ENCODE results near the gene KRTAP5-1. TPM values are rescaled to one million over a fixed set of nuclear protein-coding genes. Genes with fewer than 3 reads are reported as not detected.

The KRTAP5-1 gene
- total and polyA plus RNA-seq, 12 donors: 0.10 TPM; not detected in 11

DNA sequence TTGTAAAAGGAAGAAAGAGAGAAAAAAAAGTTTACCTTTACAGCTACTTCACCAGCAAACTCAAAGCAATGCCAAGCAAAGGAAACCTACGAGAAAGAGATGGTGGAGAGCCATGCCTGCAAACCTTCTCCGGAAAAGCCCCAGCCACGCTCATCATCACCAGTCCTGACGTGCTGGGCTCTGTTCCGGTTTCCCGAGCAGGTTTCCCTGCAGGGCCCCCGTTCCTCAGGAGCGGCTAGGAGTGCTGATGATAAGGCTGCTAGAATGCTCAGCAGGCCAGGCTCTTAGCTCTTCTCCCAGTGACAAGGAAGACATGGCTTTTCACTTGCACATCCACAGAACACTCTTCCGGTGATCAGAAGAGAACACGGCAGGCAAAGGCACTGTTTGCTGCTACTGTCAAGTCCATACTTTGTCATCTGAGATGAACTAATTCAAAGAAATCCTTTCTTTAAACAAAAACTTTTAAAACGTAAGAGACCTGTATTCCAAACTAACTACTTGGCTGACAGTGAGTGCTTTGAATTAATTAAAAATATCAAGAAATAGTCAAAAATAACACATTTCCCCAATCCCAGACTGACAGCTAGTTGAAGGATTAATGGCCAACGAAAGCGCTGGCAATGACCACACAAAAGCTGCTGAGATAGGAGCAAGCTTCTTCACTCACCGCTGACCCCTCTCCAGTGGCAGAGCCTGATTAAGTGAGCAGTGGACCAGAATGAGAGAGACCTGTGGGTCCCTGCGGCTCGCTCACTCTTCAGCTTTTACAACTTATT is 48.8 kb downstream of the KRTAP5-1 start:
- no peak for DNase-seq
- Histone ChIP-seq H3K27me3 (no peaks in the 10 kb centered on the region), H3K4me1 (replicated peaks in 1 of 2) (peaks cover 12 to 39% of the 10 kb centered on the region in 2 donors), H3K36me3 (replicated peaks in 1 of 2) (no peaks in the 10 kb centered on the region), H3K4me3 (no peak overlapping the region), H3K27ac (no peak overlapping the region), H3K9me3 (replicated peaks in 1 of 3) (no peaks in the 10 kb centered on the region)
- TF ChIP-seq, protein P1, sequence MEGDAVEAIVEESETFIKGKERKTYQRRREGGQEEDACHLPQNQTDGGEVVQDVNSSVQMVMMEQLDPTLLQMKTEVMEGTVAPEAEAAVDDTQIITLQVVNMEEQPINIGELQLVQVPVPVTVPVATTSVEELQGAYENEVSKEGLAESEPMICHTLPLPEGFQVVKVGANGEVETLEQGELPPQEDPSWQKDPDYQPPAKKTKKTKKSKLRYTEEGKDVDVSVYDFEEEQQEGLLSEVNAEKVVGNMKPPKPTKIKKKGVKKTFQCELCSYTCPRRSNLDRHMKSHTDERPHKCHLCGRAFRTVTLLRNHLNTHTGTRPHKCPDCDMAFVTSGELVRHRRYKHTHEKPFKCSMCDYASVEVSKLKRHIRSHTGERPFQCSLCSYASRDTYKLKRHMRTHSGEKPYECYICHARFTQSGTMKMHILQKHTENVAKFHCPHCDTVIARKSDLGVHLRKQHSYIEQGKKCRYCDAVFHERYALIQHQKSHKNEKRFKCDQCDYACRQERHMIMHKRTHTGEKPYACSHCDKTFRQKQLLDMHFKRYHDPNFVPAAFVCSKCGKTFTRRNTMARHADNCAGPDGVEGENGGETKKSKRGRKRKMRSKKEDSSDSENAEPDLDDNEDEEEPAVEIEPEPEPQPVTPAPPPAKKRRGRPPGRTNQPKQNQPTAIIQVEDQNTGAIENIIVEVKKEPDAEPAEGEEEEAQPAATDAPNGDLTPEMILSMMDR (IDR thresholded peaks at IDR 0.05): no peak
- TF ChIP-seq POLR2A (IDR thresholded peaks at IDR 0.05): no peak
- 81 to 86% (median 85%) methylated on average over 14 to 16 of the region's 16 CpGs for WGBS, 4 donors
- intact Hi-C loops (cut with DNase I): no loop called here

DNA sequence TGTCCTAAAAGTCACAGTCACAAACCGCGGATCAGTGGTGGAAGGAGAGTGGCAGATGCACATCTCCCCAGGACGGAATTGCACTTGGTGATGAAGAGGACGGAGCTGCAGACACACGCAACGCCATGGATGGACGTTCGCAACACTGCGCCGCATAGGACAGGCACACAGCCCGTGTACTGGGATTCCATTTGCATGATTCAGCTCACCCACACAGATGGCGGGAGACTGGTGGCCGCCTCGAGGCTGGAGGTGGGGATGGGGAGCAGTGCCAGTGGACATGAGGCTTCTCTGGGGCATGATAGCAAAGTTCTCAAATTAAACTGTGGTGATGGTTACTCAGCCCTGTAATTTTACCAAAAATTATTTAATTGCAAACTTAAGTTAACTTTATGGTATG is 50.4 kb downstream of the KRTAP5-1 start:
- Histone ChIP-seq H3K4me1 (replicated peaks in 1 of 2) (peaks cover 12 to 48% of the 10 kb centered on the region in 2 donors), H3K27ac (no peak overlapping the region), H3K27me3 (no peaks in the 10 kb centered on the region), H3K36me3 (replicated peaks in 1 of 2) (no peaks in the 10 kb centered on the region), H3K4me3 (no peak overlapping the region), H3K9me3 (replicated peaks in 1 of 3) (no peaks in the 10 kb centered on the region)
- TF ChIP-seq POLR2A (IDR thresholded peaks at IDR 0.05): no peak
- TF ChIP-seq, protein P1 (IDR thresholded peaks at IDR 0.05): no peak
- no peak for DNase-seq
- WGBS, 4 donors: 61 to 91% (median 88%) methylated on average over 2 to 14 of the region's 14 CpGs
- intact Hi-C loops (cut with DNase I): no loop called here

Other genes with a start within 250 kb of the KRTAP5-1 start
- 10 to 100 TPM in 1 of 9 donors, 1 to 10 TPM in 3, under 1 TPM in 4, not detected in 1; 0.18 to 10.7 (median 1.1) TPM for gene BRSK2, start 195.3 kb downstream of the KRTAP5-1 start, total RNA-seq
- gene BRSK2, start 195.3 kb downstream of the KRTAP5-1 start, polyA plus RNA-seq: 10 to 100 TPM in 1 of 3 donors, 1 to 10 TPM in 2; 2.0 to 24.5 (median 5.3) TPM
- 10 to 100 TPM; 11.2 to 43.3 (median 31.8) TPM for gene MOB2, start 98.5 kb downstream of the KRTAP5-1 start, total RNA-seq
- gene MOB2, start 98.5 kb downstream of the KRTAP5-1 start, polyA plus RNA-seq: 10 to 100 TPM; 25.6 to 31.9 (median 29.4) TPM
- gene DUSP8, start 13.0 kb downstream of the KRTAP5-1 start, total RNA-seq: 1 to 10 TPM in 6 of 9 donors, under 1 TPM in 3; 0.22 to 6.3 (median 1.6) TPM
- gene DUSP8, start 13.0 kb downstream of the KRTAP5-1 start, polyA plus RNA-seq: 1 to 10 TPM; 2.4 to 5.2 (median 3.4) TPM
- gene KRTAP5-2, start 13.0 kb upstream of the KRTAP5-1 start, total RNA-seq: not detected
- not detected for gene KRTAP5-2, start 13.0 kb upstream of the KRTAP5-1 start, polyA plus RNA-seq
- not detected for gene KRTAP5-3, start 23.2 kb upstream of the KRTAP5-1 start, total RNA-seq
- gene KRTAP5-3, start 23.2 kb upstream of the KRTAP5-1 start, polyA plus RNA-seq: not detected
- not detected for gene KRTAP5-4, start 36.9 kb upstream of the KRTAP5-1 start, total RNA-seq
- not detected for gene KRTAP5-4, start 36.9 kb upstream of the KRTAP5-1 start, polyA plus RNA-seq
- gene KRTAP5-5, start 44.5 kb upstream of the KRTAP5-1 start, total RNA-seq: not detected
- gene KRTAP5-5, start 44.5 kb upstream of the KRTAP5-1 start, polyA plus RNA-seq: not detected
- gene KRTAP5-6, start 111.9 kb upstream of the KRTAP5-1 start, total RNA-seq: under 1 TPM in 1 of 9 donors, not detected in 8; 0.61 TPM
- gene KRTAP5-6, start 111.9 kb upstream of the KRTAP5-1 start, polyA plus RNA-seq: not detected
- 100 to 1,000 TPM in 1 of 9 donors, 10 to 100 TPM in 7, under 1 TPM in 1; 0.28 to 112 (median 30.3) TPM for gene IFITM10, start 165.3 kb upstream of the KRTAP5-1 start, total RNA-seq
- gene IFITM10, start 165.3 kb upstream of the KRTAP5-1 start, polyA plus RNA-seq: 100 to 1,000 TPM in 1 of 3 donors, 10 to 100 TPM in 1, 1 to 10 TPM in 1; 6.3 to 267 (median 76.5) TPM
- gene CTSD, start 178.6 kb upstream of the KRTAP5-1 start, total RNA-seq: 1,000 to 10,000 TPM in 8 of 9 donors, 100 to 1,000 TPM in 1; 191 to 4,168 (median 2,220) TPM
- gene CTSD, start 178.6 kb upstream of the KRTAP5-1 start, polyA plus RNA-seq: 1,000 to 10,000 TPM in 2 of 3 donors, 100 to 1,000 TPM in 1; 641 to 1,561 (median 1,335) TPM
- gene SYT8, start 249.7 kb upstream of the KRTAP5-1 start, total RNA-seq: 1 to 10 TPM in 1 of 9 donors, under 1 TPM in 2, not detected in 6; 0.44 to 1.2 (median 0.61) TPM
- 1 to 10 TPM in 1 of 3 donors, under 1 TPM in 1, not detected in 1; 0.91 to 3.1 TPM for gene SYT8, start 249.7 kb upstream of the KRTAP5-1 start, polyA plus RNA-seq

Measured in adrenal gland (tissue), 12 donors.